ENCODE data around the gene PPM1H.
A peak's percentile ranks its signal among the peaks of the same experiment; 100 is the strongest.

PPM1H gene

DNA sequence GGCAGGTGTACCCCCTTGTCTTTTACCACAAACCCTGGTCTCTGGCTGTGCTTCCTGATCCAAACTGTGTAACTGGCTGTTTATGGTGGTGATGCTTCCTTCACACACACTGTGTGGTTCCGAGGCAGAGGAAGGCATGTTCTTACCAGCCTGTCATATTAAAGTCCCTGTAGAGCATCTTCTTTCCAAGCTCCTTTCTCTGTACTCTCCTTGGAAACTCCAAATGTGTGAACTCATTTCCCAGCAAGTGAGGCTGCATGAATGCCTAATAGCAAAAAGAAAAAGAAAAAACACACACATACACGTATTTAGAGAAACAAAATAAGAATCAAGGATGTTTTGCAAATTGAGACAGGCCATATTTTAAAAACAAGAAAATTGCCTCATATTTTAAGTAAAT, 214.9 kb downstream of the PPM1H start:
- Histone ChIP-seq H2AFZ (ENCODE audit: low read depth, low read length) (no peak overlapping the region), H3K4me2 (ENCODE audit: low read length, poor library complexity, severe bottlenecking) (no peak overlapping the region), H3K9ac (ENCODE audit: low read length) (no peak overlapping the region), H3K79me1 (replicated peaks; ENCODE audit: low read length, poor library complexity, severe bottlenecking) (no peaks in the 10 kb centered on the region), H3K23ac (ENCODE audit: low read length in 2 of 2) (no peak overlapping the region), H3K4ac (ENCODE audit: low read depth in 1 of 2, low read length in 2 of 2) (no peak overlapping the region), H2BK5ac (ENCODE audit: low read depth, low read length, poor library complexity, severe bottlenecking) (no peak overlapping the region), H3K4me1 (ENCODE audit: control insufficient read depth, insufficient read depth, low read depth, low read length) (peaks cover 17% of the 10 kb centered on the region), H2BK15ac (ENCODE audit: low read depth, poor library complexity, severe bottlenecking) (no peak overlapping the region), H3K4me3 (ENCODE audit: insufficient read depth in 1 of 2, low read depth in 1 of 2, low read length in 2 of 2) (no peak overlapping the region), H3K27me3 (ENCODE audit: control insufficient read depth in 1 of 2, insufficient read depth in 1 of 2, low read length in 2 of 2) (no peaks in the 10 kb centered on the region), H3K36me3 (ENCODE audit: control insufficient read depth in 1 of 2, insufficient read depth in 2 of 2, low read depth in 1 of 2, low read length in 2 of 2) (no peaks in the 10 kb centered on the region), H4K91ac (ENCODE audit: low read length) (no peak overlapping the region), H2BK12ac (ENCODE audit: low read length in 2 of 2) (no peak overlapping the region), H3K27ac (ENCODE audit: low read length, poor library complexity, severe bottlenecking) (no peak overlapping the region), H3K14ac (ENCODE audit: low read length in 2 of 2) (no peak overlapping the region), H3K18ac (ENCODE audit: low read depth in 1 of 2, low read length in 2 of 2) (no peak overlapping the region), H4K8ac (ENCODE audit: low read length) (no peak overlapping the region), H3K9me3 (ENCODE audit: control insufficient read depth, low read length) (no peaks in the 10 kb centered on the region), H2BK120ac (ENCODE audit: low read depth, low read length) (no peak overlapping the region), H2AK5ac (ENCODE audit: low read length, severe bottlenecking) (no peak overlapping the region)
- no peak for DNase-seq
- 83% methylated on average over 1 of the region's 2 CpGs for WGBS

DNA sequence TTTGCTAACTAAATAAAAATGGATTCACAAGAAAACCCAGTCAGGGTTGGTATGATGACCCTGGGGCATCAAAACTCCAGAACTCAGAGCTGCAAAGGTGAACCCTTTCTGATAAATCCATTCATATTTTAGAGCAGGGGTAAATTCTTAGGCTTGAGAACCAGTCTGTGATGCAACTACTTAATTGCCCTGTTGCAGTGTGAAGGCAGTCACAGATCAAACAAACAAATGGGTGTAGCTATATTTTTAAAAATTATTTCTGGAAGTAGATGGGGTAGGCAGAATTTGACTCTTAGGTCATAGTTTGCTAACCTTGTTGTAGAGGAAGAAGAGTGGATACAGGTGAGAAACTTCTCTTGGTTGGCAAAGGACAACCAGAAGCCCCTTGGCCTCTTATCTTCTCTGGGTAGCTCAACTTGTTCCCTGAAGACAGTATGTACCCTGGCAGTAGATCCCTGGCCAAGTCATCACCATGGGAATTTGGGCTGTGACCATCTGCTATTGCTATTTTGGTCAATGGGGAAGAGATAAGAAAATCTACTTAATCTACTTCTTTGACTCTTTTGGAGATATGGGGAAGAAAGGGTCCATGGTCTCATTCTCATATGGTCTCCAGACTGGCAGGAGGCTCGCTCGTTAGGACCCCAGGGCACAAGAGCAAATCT, 216.1 kb downstream of the PPM1H start:
- no peak overlapping the region for H3K4me2 ChIP-seq (ENCODE audit: low read length, poor library complexity, severe bottlenecking)
- H4K91ac ChIP-seq (ENCODE audit: low read length), result no peak overlapping the region
- H3K14ac ChIP-seq (ENCODE audit: low read length in 2 of 2), result no peak overlapping the region
- H3K4ac ChIP-seq (ENCODE audit: low read depth in 1 of 2, low read length in 2 of 2), result no peak overlapping the region
- no peak overlapping the region for H3K9ac ChIP-seq (ENCODE audit: low read length)
- peak overlapping the region; percentile 9 for H2AK5ac ChIP-seq (ENCODE audit: low read length, severe bottlenecking)
- H2BK15ac ChIP-seq (ENCODE audit: low read depth, poor library complexity, severe bottlenecking), result no peak overlapping the region
- H3K9me3 ChIP-seq (ENCODE audit: control insufficient read depth, low read length), result no peaks in the 10 kb centered on the region
- no peak overlapping the region for H2AFZ ChIP-seq (ENCODE audit: low read depth, low read length)
- H3K27me3 ChIP-seq (ENCODE audit: control insufficient read depth in 1 of 2, insufficient read depth in 1 of 2, low read length in 2 of 2), result no peaks in the 10 kb centered on the region
- no peak overlapping the region for H3K27ac ChIP-seq (ENCODE audit: low read length, poor library complexity, severe bottlenecking)
- no peak overlapping the region for H2BK120ac ChIP-seq (ENCODE audit: low read depth, low read length)
- no peak overlapping the region for H4K8ac ChIP-seq (ENCODE audit: low read length)
- no peaks in the 10 kb centered on the region for H3K36me3 ChIP-seq (ENCODE audit: control insufficient read depth in 1 of 2, insufficient read depth in 2 of 2, low read depth in 1 of 2, low read length in 2 of 2)
- no peak overlapping the region for H2BK12ac ChIP-seq (ENCODE audit: low read length in 2 of 2)
- H3K18ac ChIP-seq (ENCODE audit: low read depth in 1 of 2, low read length in 2 of 2), result no peak overlapping the region
- no peak overlapping the region for H3K4me3 ChIP-seq (ENCODE audit: insufficient read depth in 1 of 2, low read depth in 1 of 2, low read length in 2 of 2)
- no peak overlapping the region for H3K23ac ChIP-seq (ENCODE audit: low read length in 2 of 2)
- no peak overlapping the region for H2BK5ac ChIP-seq (ENCODE audit: low read depth, low read length, poor library complexity, severe bottlenecking)
- peaks cover 17% of the 10 kb centered on the region for H3K4me1 ChIP-seq (ENCODE audit: control insufficient read depth, insufficient read depth, low read depth, low read length)
- no CpG with 5 or more reads among the region's 2 CpGs for WGBS
- peaks cover 2% of the 10 kb centered on the region for H3K79me1 ChIP-seq (replicated peaks; ENCODE audit: low read length, poor library complexity, severe bottlenecking)
- no peak for DNase-seq

DNA sequence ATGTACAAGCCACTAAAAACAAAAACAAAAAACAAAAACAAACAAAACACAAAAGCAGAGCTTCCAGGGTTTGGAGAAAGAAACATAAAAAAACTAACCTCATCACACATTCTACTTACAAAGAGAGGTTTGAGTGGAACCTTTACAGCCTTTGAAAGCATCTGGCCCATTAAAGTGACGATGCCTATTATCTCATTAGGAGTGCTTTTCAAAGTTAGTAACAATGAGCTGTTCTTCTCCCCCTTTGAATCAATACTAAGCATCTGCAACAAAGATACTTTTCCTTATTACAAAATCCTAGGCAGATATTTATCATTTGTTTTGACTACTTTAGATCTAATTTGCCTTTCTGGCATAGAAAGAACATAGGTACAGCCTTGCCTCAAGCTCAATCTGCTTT, 217.3 kb downstream of the PPM1H start:
- H3K4me2 ChIP-seq (ENCODE audit: low read length, poor library complexity, severe bottlenecking), result no peak overlapping the region
- H3K14ac ChIP-seq (ENCODE audit: low read length in 2 of 2), result no peak overlapping the region
- H4K91ac ChIP-seq (ENCODE audit: low read length), result no peak overlapping the region
- peak overlapping the region; percentile 41 for H3K9ac ChIP-seq (ENCODE audit: low read length)
- peaks cover 18% of the 10 kb centered on the region for H3K4me1 ChIP-seq (ENCODE audit: control insufficient read depth, insufficient read depth, low read depth, low read length)
- no peak for DNase-seq
- no peak overlapping the region for H2BK120ac ChIP-seq (ENCODE audit: low read depth, low read length)
- no peak overlapping the region for H3K4ac ChIP-seq (ENCODE audit: low read depth in 1 of 2, low read length in 2 of 2)
- no peaks in the 10 kb centered on the region for H3K9me3 ChIP-seq (ENCODE audit: control insufficient read depth, low read length)
- no peaks in the 10 kb centered on the region for H3K36me3 ChIP-seq (ENCODE audit: control insufficient read depth in 1 of 2, insufficient read depth in 2 of 2, low read depth in 1 of 2, low read length in 2 of 2)
- H3K79me1 ChIP-seq (replicated peaks; ENCODE audit: low read length, poor library complexity, severe bottlenecking), result peaks cover 2% of the 10 kb centered on the region
- no peak overlapping the region for H2BK12ac ChIP-seq (ENCODE audit: low read length in 2 of 2)
- no peak overlapping the region for H3K18ac ChIP-seq (ENCODE audit: low read depth in 1 of 2, low read length in 2 of 2)
- H2AFZ ChIP-seq (ENCODE audit: low read depth, low read length), result no peak overlapping the region
- no peak overlapping the region for H4K8ac ChIP-seq (ENCODE audit: low read length)
- WGBS, result 100% methylated on average over 1 of the region's 1 CpG
- no peak overlapping the region for H2BK15ac ChIP-seq (ENCODE audit: low read depth, poor library complexity, severe bottlenecking)
- H3K27me3 ChIP-seq (ENCODE audit: control insufficient read depth in 1 of 2, insufficient read depth in 1 of 2, low read length in 2 of 2), result no peaks in the 10 kb centered on the region
- no peak overlapping the region for H2BK5ac ChIP-seq (ENCODE audit: low read depth, low read length, poor library complexity, severe bottlenecking)
- no peak overlapping the region for H3K27ac ChIP-seq (ENCODE audit: low read length, poor library complexity, severe bottlenecking)
- H3K4me3 ChIP-seq (ENCODE audit: insufficient read depth in 1 of 2, low read depth in 1 of 2, low read length in 2 of 2), result no peak overlapping the region
- no peak overlapping the region for H3K23ac ChIP-seq (ENCODE audit: low read length in 2 of 2)
- no peak overlapping the region for H2AK5ac ChIP-seq (ENCODE audit: low read length, severe bottlenecking)

DNA sequence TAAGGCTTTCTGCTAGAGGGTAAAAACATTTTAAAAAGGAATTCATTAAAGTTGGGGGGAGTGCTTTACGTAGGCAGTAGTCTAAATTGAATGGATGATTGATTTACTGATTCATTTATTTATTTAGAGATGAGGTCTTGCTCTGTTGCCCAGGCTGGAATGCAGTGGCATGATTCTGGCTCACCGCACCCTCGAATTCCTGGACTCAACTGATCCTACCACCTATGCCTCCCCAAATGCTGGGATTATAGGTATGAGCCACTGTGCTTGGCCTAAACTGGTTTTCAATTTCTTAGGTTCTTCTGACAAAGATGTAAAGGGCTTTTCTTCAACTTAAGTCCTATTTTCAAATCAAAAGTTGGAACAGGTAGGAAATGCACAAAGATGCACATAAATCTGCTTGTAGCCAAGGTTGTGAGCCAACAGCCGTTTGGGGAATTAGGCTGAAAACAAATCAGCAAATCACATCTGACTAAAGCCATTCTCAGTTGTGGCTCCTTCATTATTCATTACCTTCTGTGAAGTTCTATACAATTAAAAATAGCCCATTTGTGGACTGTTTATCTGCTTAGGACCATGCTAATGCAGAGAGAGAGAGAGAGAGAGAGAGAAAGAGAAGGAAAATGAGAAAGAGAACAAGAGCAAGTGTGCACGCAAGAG, 218.0 kb downstream of the PPM1H start:
- Histone ChIP-seq H2BK5ac (ENCODE audit: low read depth, low read length, poor library complexity, severe bottlenecking) (no peak overlapping the region), H3K14ac (ENCODE audit: low read length in 2 of 2) (no peak overlapping the region), H4K8ac (ENCODE audit: low read length) (no peak overlapping the region), H3K9ac (ENCODE audit: low read length) (peak overlapping the region; percentile 41), H3K18ac (ENCODE audit: low read depth in 1 of 2, low read length in 2 of 2) (no peak overlapping the region), H3K4me2 (ENCODE audit: low read length, poor library complexity, severe bottlenecking) (no peak overlapping the region), H2BK12ac (ENCODE audit: low read length in 2 of 2) (no peak overlapping the region), H2AK5ac (ENCODE audit: low read length, severe bottlenecking) (no peak overlapping the region), H3K23ac (ENCODE audit: low read length in 2 of 2) (no peak overlapping the region), H3K4ac (ENCODE audit: low read depth in 1 of 2, low read length in 2 of 2) (no peak overlapping the region), H3K79me1 (replicated peaks; ENCODE audit: low read length, poor library complexity, severe bottlenecking) (peaks cover 2% of the 10 kb centered on the region), H2AFZ (ENCODE audit: low read depth, low read length) (no peak overlapping the region), H3K4me1 (ENCODE audit: control insufficient read depth, insufficient read depth, low read depth, low read length) (peaks cover 21% of the 10 kb centered on the region), H4K91ac (ENCODE audit: low read length) (no peak overlapping the region), H2BK15ac (ENCODE audit: low read depth, poor library complexity, severe bottlenecking) (no peak overlapping the region), H3K4me3 (ENCODE audit: insufficient read depth in 1 of 2, low read depth in 1 of 2, low read length in 2 of 2) (no peak overlapping the region), H3K27me3 (ENCODE audit: control insufficient read depth in 1 of 2, insufficient read depth in 1 of 2, low read length in 2 of 2) (no peaks in the 10 kb centered on the region), H2BK120ac (ENCODE audit: low read depth, low read length) (no peak overlapping the region), H3K36me3 (ENCODE audit: control insufficient read depth in 1 of 2, insufficient read depth in 2 of 2, low read depth in 1 of 2, low read length in 2 of 2) (no peaks in the 10 kb centered on the region), H3K27ac (ENCODE audit: low read length, poor library complexity, severe bottlenecking) (peak overlapping the region; percentile 83), H3K9me3 (ENCODE audit: control insufficient read depth, low read length) (no peaks in the 10 kb centered on the region)
- DNase-seq, result no peak
- 91% methylated on average over 5 of the region's 5 CpGs for WGBS

All from mesenchymal stem cell (in vitro differentiated cells and primary cell).